ENCODE results near the gene RGS19. TPM values are rescaled to one million over a fixed set of nuclear protein-coding genes. Genes with fewer than 3 reads are reported as not detected.

The RGS19 gene
- total and polyA plus RNA-seq, 2 of the 8 experiments (the other 6 are each of a cell fraction or from before 2014, with no cell fraction given) = 12.7 to 16.8 TPM

GRCh38 chr20:64077541-64077875, 1.8 kb downstream of the RGS19 start:
- Histone ChIP-seq H3K56ac (replicated peaks; ENCODE audit: insufficient read length, low read depth, low read length) (no peak overlapping the region), H3K27me3 (replicated peaks in 1 of 4; ENCODE audit: control insufficient read depth in 3 of 4, extremely low read depth in 1 of 4, insufficient read depth in 3 of 4, low read length in 3 of 4) (peaks cover 1 to 20% (median 15%) of the 10 kb centered on the region in 4 experiments; a peak in 6 of 7 replicates), H3K36me3 (ENCODE audit: control insufficient read depth in 2 of 4, insufficient read depth in 4 of 4, low read length in 3 of 4) (peaks cover 0 to 6% (median 3%) of the 10 kb centered on the region in 4 experiments; a peak in 3 of 8 replicates), H3K9me3 (ENCODE audit: insufficient read depth in 2 of 2, low read depth in 1 of 2, low read length in 1 of 2) (no peaks in the 10 kb centered on the region), H3K79me2 (ENCODE audit: control insufficient read depth in 1 of 2, insufficient read depth in 2 of 2, low read length in 2 of 2) (no peaks in the 10 kb centered on the region), H2BK20ac (ENCODE audit: low read length) (no peak overlapping the region), H3K79me1 (ENCODE audit: low read depth, low read length) (no peaks in the 10 kb centered on the region), H3K4me1 (replicated peaks in 1 of 4; ENCODE audit: control insufficient read depth in 3 of 4, insufficient read depth in 4 of 4, low read length in 3 of 4) (peaks cover 0 to 19% (median 10%) of the 10 kb centered on the region in 4 experiments; a peak in 5 of 7 replicates), H3K4ac (replicated peaks; ENCODE audit: insufficient read length, low read depth, low read length) (no peak overlapping the region), H4K8ac (ENCODE audit: extremely low read depth, insufficient read depth, low read length) (peak overlapping the region; percentile 25; the same call in 1 of the 2 replicates), H4K5ac (ENCODE audit: insufficient read length, low read depth, low read length) (no peak overlapping the region), H2AFZ (ENCODE audit: low read length) (no peak overlapping the region), H3K27ac (ENCODE audit: low read depth, low read length) (no peak overlapping the region), H3K23ac (ENCODE audit: insufficient read length) (no peak overlapping the region), H2BK5ac (ENCODE audit: low read depth, low read length) (no peak overlapping the region), H4K20me1 (replicated peaks in 1 of 2; ENCODE audit: control insufficient read depth in 1 of 2, insufficient read depth in 2 of 2, low read length in 2 of 2) (peaks cover 0 to 4% of the 10 kb centered on the region in 2 experiments), H3K4me2 (ENCODE audit: insufficient read depth in 1 of 2, low read depth in 2 of 2, low read length in 2 of 2) (no peak overlapping the region), H3K14ac (ENCODE audit: insufficient read length) (no peak overlapping the region), H2AK5ac (ENCODE audit: low read depth, low read length) (no peak overlapping the region), H4K91ac (replicated peaks; ENCODE audit: insufficient read length, low read length) (no peak overlapping the region), H3K9ac (replicated peaks in 1 of 4; ENCODE audit: extremely low read depth in 1 of 4, low read depth in 3 of 4, low read length in 3 of 4) (no peak overlapping the region), H2BK120ac (replicated peaks; ENCODE audit: low read depth, low read length) (no peak overlapping the region), H2BK15ac (ENCODE audit: low read length) (no peak overlapping the region), H3K18ac (ENCODE audit: extremely low read depth, low read length) (no peak overlapping the region; the same call in 1 of the 2 replicates), H2BK12ac (ENCODE audit: low read depth, low read length) (no peak overlapping the region), H3K23me2 (ENCODE audit: low read depth, low read length) (peaks cover 11% of the 10 kb centered on the region; the same call in 1 of the 2 replicates), H3K4me3 (ENCODE audit: extremely low read depth in 1 of 4, insufficient read depth in 2 of 4, low read depth in 3 of 4, low read length in 4 of 4) (no peak overlapping the region)
- DNase-seq (ENCODE audit: low read depth in 1 of 2, low spot score in 2 of 2) (no peak), FAIRE-seq (no peak)
- WGBS, 2 experiments (ENCODE audit: extremely low coverage in 1 of 2, insufficient coverage in 1 of 2, insufficient read length in 1 of 2, insufficient replicate concordance in 2 of 2, low coverage in 1 of 2, low lambda C conversion rate in 2 of 2, missing lambda C conversion rate in 1 of 2) = 94% methylated on average over 6 of the region's 7 CpGs; no CpG with 5 or more reads in 1 of the 2 experiments
- ChIA-PET CTCF (ENCODE audit: partially characterized antibody) (interaction anchor here (1.6 to 13.0 kb wide), 5 partner anchors 8 to 40 kb away, joined by 5 to 144 read pairs (median 33); partner anchors contain the start of genes SOX18 and TCEA2), POLR2A (ENCODE audit: partially characterized antibody) (interaction anchor here (0.6 to 4.6 kb wide), 3 partner anchors 9 to 104 kb away, joined by 3 to 27 read pairs (median 4); no protein-coding TSS in a partner anchor)
- TF ChIP-seq USF2 (IDR thresholded peaks at IDR 0.05; ENCODE audit: low read length) (no peak), ZNF274 (IDR thresholded peaks at IDR 0.05; ENCODE audit: borderline replicate concordance, extremely low read depth, low read length) (no peak), POLR2AphosphoS5 (IDR thresholded peaks at IDR 0.05; ENCODE audit: low read depth, low read length) (no peak), TBP (IDR thresholded peaks at IDR 0.05; ENCODE audit: low read depth, low read length) (no peak), POLR2A (IDR thresholded peaks at IDR 0.05; ENCODE audit: control extremely low read depth in 1 of 2, low read depth in 2 of 2, low read length in 2 of 2) (no peak), EP300 (IDR thresholded peaks at IDR 0.05; ENCODE audit: borderline replicate concordance in 1 of 2, low read depth in 2 of 2, low read length in 2 of 2) (no peak), SUZ12 (IDR thresholded peaks at IDR 0.05; ENCODE audit: low read length) (no peak), EZH2 (IDR thresholded peaks at IDR 0.05; ENCODE audit: low read depth, low read length, severe bottlenecking) (no peak), BCL11A (IDR thresholded peaks at IDR 0.05; ENCODE audit: low read depth in 2 of 2, low read length in 2 of 2) (no peak), ATF2 (IDR thresholded peaks at IDR 0.05; ENCODE audit: low read length) (no peak), BRCA1 (IDR thresholded peaks at IDR 0.05; ENCODE audit: low read depth, low read length) (no peak)
